Liver (tissue), 3 donors: ENCODE measurements around the gene VAV3.

Experiments used
- EGR1 ChIP-seq, 2 donors: IDR thresholded peaks; 2 replicates each; pipeline ENCODE4 v1.6.1; 2016 to 2018; ENCODE audit warnings: antibody characterized with exemption in 2 of 2, low read depth in 2 of 2
- FOXA1 ChIP-seq: IDR thresholded peaks from 2 replicates; pipeline ENCODE4 v1.6.1; 2016; ENCODE audit warnings: antibody characterized with exemption
- FOXA2 ChIP-seq: IDR thresholded peaks from 2 replicates; pipeline ENCODE4 v1.6.1; 2016; ENCODE audit warnings: antibody characterized with exemption
- JUND ChIP-seq, 2 donors: IDR thresholded peaks; 2 replicates each; pipeline ENCODE4 v1.6.1; 2016; ENCODE audit warnings: antibody characterized with exemption in 2 of 2
- NR2F2 ChIP-seq: IDR thresholded peaks from 2 replicates; pipeline ENCODE4 v1.6.1; 2016; ENCODE audit warnings: antibody characterized with exemption
- RAD21 ChIP-seq, 2 donors: IDR thresholded peaks; 2 replicates each; pipeline ENCODE4 v1.6.1; 2016; ENCODE audit warnings: antibody characterized with exemption in 2 of 2, mild to moderate bottlenecking in 2 of 2
- SP1 ChIP-seq: IDR thresholded peaks from 2 replicates; pipeline ENCODE4 v1.6.1; 2018; ENCODE audit warnings: antibody characterized with exemption, mild to moderate bottlenecking
- TAF1 ChIP-seq: conservative IDR thresholded peaks from 2 replicates; pipeline ENCODE4 v1.6.1; 2016; ENCODE audit warnings: antibody characterized with exemption, mild to moderate bottlenecking
- YY1 ChIP-seq: IDR thresholded peaks from 2 replicates; pipeline ENCODE4 v1.6.1; 2016; ENCODE audit warnings: antibody characterized with exemption, mild to moderate bottlenecking
- TF ChIP-seq, protein P1 (sequence below): fragments of 150-350 bp; IDR thresholded peaks from 2 replicates; pipeline ENCODE4 v1.5.1; 2017; ENCODE audit warnings: improper control_type of control experiment, low read depth, low read length; ENCODE audit not compliant: missing input control
- TF ChIP-seq, protein P2 (sequence below): IDR thresholded peaks from 2 replicates; pipeline ENCODE4 v1.6.1; 2016; ENCODE audit warnings: antibody characterized with exemption
- TF ChIP-seq, protein P3 (sequence below): IDR thresholded peaks from 2 replicates; pipeline ENCODE4 v1.6.1; 2016; ENCODE audit warnings: antibody characterized with exemption
- TF ChIP-seq, protein P4 (sequence below): IDR thresholded peaks from 2 replicates; pipeline ENCODE4 v1.6.1; 2016; ENCODE audit warnings: antibody characterized with exemption, mild to moderate bottlenecking
- donor health status: healthy.
- donor health status: healthy.

- TF ChIP-seq, protein P1, sequence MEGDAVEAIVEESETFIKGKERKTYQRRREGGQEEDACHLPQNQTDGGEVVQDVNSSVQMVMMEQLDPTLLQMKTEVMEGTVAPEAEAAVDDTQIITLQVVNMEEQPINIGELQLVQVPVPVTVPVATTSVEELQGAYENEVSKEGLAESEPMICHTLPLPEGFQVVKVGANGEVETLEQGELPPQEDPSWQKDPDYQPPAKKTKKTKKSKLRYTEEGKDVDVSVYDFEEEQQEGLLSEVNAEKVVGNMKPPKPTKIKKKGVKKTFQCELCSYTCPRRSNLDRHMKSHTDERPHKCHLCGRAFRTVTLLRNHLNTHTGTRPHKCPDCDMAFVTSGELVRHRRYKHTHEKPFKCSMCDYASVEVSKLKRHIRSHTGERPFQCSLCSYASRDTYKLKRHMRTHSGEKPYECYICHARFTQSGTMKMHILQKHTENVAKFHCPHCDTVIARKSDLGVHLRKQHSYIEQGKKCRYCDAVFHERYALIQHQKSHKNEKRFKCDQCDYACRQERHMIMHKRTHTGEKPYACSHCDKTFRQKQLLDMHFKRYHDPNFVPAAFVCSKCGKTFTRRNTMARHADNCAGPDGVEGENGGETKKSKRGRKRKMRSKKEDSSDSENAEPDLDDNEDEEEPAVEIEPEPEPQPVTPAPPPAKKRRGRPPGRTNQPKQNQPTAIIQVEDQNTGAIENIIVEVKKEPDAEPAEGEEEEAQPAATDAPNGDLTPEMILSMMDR: no peak
- TF ChIP-seq TAF1 (no peak), SP1 (no peak), NR2F2 (no peak), YY1 (no peak), FOXA2 (no peak), RAD21 (IDR thresholded peaks at IDR 0.05) (no peak), EGR1 (IDR thresholded peaks at IDR 0.05; ENCODE audit: low read depth in 2 of 2) (no peak), FOXA1 (no peak), JUND (IDR thresholded peaks at IDR 0.05) (no peak)
- TF ChIP-seq, protein P2, sequence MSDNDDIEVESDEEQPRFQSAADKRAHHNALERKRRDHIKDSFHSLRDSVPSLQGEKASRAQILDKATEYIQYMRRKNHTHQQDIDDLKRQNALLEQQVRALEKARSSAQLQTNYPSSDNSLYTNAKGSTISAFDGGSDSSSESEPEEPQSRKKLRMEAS: no peak
- TF ChIP-seq, protein P3, sequence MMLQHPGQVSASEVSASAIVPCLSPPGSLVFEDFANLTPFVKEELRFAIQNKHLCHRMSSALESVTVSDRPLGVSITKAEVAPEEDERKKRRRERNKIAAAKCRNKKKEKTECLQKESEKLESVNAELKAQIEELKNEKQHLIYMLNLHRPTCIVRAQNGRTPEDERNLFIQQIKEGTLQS: no peak
- TF ChIP-seq, protein P4, sequence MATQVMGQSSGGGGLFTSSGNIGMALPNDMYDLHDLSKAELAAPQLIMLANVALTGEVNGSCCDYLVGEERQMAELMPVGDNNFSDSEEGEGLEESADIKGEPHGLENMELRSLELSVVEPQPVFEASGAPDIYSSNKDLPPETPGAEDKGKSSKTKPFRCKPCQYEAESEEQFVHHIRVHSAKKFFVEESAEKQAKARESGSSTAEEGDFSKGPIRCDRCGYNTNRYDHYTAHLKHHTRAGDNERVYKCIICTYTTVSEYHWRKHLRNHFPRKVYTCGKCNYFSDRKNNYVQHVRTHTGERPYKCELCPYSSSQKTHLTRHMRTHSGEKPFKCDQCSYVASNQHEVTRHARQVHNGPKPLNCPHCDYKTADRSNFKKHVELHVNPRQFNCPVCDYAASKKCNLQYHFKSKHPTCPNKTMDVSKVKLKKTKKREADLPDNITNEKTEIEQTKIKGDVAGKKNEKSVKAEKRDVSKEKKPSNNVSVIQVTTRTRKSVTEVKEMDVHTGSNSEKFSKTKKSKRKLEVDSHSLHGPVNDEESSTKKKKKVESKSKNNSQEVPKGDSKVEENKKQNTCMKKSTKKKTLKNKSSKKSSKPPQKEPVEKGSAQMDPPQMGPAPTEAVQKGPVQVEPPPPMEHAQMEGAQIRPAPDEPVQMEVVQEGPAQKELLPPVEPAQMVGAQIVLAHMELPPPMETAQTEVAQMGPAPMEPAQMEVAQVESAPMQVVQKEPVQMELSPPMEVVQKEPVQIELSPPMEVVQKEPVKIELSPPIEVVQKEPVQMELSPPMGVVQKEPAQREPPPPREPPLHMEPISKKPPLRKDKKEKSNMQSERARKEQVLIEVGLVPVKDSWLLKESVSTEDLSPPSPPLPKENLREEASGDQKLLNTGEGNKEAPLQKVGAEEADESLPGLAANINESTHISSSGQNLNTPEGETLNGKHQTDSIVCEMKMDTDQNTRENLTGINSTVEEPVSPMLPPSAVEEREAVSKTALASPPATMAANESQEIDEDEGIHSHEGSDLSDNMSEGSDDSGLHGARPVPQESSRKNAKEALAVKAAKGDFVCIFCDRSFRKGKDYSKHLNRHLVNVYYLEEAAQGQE: no peak
Observed at GRCh38 chr1:107680579-107680985, 284.4 kb downstream of the VAV3 start.
